SK-N-SH treated with all-trans-retinoic acid at 6 μM for 48 hours (cell line): ENCODE measurements around the gene KRT86.

Experiments used
- ATAC-seq: fragments of 200-7000 bp; cut with Tn5 transposase; 3 replicates; pipeline ENCODE4 v1.9.1; 2020; ENCODE audit warnings: mild to moderate bottlenecking, moderate library complexity
- ARNTL ChIP-seq: fragments of 450-650 bp; formaldehyde crosslinking; IDR thresholded peaks from 2 replicates; pipeline ENCODE4 v1.5.0; 2020; ENCODE audit warnings: low read depth, mild to moderate bottlenecking, moderate library complexity, borderline replicate concordance
- BACH2 ChIP-seq: fragments of 250-450 bp; sonication (Bioruptor Pico); IDR thresholded peaks from 2 replicates; pipeline ENCODE4 v1.9.0; 2021; ENCODE audit warnings: mild to moderate bottlenecking, borderline replicate concordance
- ESRRG ChIP-seq: fragments of 250-450 bp; sonication (Bioruptor Pico); IDR thresholded peaks from 2 replicates; pipeline ENCODE4 v1.6.1; 2021; ENCODE audit warnings: mild to moderate bottlenecking
- GLIS3 ChIP-seq: fragments of 250-450 bp; sonication (Bioruptor Pico); IDR thresholded peaks from 2 replicates; pipeline ENCODE4 v1.5.0; 2020; ENCODE audit warnings: mild to moderate bottlenecking, moderate library complexity
- ISL1 ChIP-seq: fragments of 250-450 bp; sonication (Bioruptor Pico); IDR thresholded peaks from 2 replicates; pipeline ENCODE4 v2.1.2; 2022; ENCODE audit warnings: mild to moderate bottlenecking, moderate library complexity
- OSR1 ChIP-seq: fragments of 250-450 bp; sonication (Bioruptor Pico); IDR thresholded peaks from 2 replicates; pipeline ENCODE4 v1.8.0; 2022; ENCODE audit warnings: moderate library complexity, mild to moderate bottlenecking, inconsistent platforms
- PATZ1 ChIP-seq: fragments of 250-450 bp; sonication (Bioruptor Pico); IDR thresholded peaks from 2 replicates; pipeline ENCODE4 v1.8.0; 2020; ENCODE audit warnings: mild to moderate bottlenecking, moderate library complexity, borderline replicate concordance
- RARB ChIP-seq: fragments of 250-450 bp; sonication (Bioruptor Pico); IDR thresholded peaks from 2 replicates; pipeline ENCODE4 v1.8.0; 2021; ENCODE audit warnings: mild to moderate bottlenecking, moderate library complexity
- SNAI2 ChIP-seq: fragments of 250-450 bp; sonication (Bioruptor Pico); IDR thresholded peaks from 2 replicates; pipeline ENCODE4 v1.5.0; 2020; ENCODE audit warnings: mild to moderate bottlenecking, moderate library complexity
- TCF4 ChIP-seq: fragments of 250-450 bp; sonication (Bioruptor Pico); IDR thresholded peaks from 2 replicates; pipeline ENCODE4 v1.8.0; 2021; ENCODE audit warnings: mild to moderate bottlenecking, moderate library complexity, borderline replicate concordance
- TSHZ2 ChIP-seq: fragments of 250-450 bp; sonication (Bioruptor Pico); IDR thresholded peaks from 2 replicates; pipeline ENCODE4 v1.5.0; 2020; ENCODE audit warnings: mild to moderate bottlenecking, moderate library complexity
- ZC3H10 ChIP-seq: fragments of 250-450 bp; sonication (Bioruptor Pico); IDR thresholded peaks from 2 replicates; pipeline ENCODE4 v1.5.1; 2021; ENCODE audit warnings: mild to moderate bottlenecking, moderate library complexity
- ZFP3 ChIP-seq: fragments of 250-450 bp; sonication (Bioruptor Pico); IDR thresholded peaks from 2 replicates; pipeline ENCODE4 v1.5.0; 2020; ENCODE audit warnings: mild to moderate bottlenecking, moderate library complexity
- ZFP30 ChIP-seq: fragments of 450-650 bp; formaldehyde crosslinking; IDR thresholded peaks from 2 replicates; pipeline ENCODE4 v1.5.0; 2022; ENCODE audit warnings: mild to moderate bottlenecking, moderate library complexity
- ZNF565 ChIP-seq: fragments of 450-650 bp; formaldehyde crosslinking; conservative IDR thresholded peaks from 2 replicates; pipeline ENCODE4 v1.5.0; 2020; ENCODE audit warnings: low read depth, mild to moderate bottlenecking, moderate library complexity
- ZNF8 ChIP-seq: fragments of 450-650 bp; formaldehyde crosslinking; IDR thresholded peaks from 2 replicates; pipeline ENCODE4 v1.5.0; 2020; ENCODE audit warnings: mild to moderate bottlenecking, moderate library complexity
- TF ChIP-seq, protein P1 (sequence below): fragments of 250-450 bp; sonication (Bioruptor Pico); IDR thresholded peaks from 2 replicates; pipeline ENCODE4 v1.5.1; 2021; ENCODE audit warnings: mild to moderate bottlenecking, moderate library complexity
- TF ChIP-seq, protein P2 (sequence below): fragments of 250-450 bp; sonication (Bioruptor Pico); IDR thresholded peaks from 2 replicates; pipeline ENCODE4 v1.5.1; 2020; ENCODE audit warnings: low read depth, mild to moderate bottlenecking, moderate library complexity

KRT86 gene

DNA sequence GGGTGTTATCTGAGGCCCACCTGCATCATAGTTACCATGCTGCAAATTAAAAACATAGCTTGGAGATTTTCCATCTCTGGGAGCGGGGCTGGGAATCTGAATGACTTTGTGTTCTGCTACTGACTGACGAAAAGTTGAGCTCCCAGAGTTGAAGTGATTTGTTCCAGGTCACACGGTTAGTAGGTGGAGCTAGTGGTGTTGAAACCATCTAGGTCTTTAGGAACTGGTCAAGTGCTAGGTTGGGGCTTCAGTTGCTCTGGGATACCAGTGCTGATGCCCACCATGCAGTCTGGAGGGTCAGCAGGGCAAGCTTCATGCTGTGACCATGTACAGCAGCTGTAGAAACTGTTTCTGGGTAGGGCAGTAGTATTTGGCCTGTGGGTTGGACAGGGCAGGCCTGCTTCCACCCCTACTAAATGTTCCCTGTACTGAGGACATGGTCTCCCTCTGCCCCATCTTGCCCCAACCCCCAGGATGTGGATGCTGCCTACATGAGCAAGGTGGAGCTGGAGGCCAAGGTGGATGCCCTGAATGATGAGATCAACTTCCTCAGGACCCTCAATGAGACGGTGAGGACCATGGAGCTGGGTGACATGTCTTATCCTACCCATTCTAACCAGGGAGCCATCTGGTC lies 36.1 kb upstream of the KRT86 start:
- no peak for TF ChIP-seq TCF4 (CRISPR knock-in tag)
- TF ChIP-seq RARB (CRISPR knock-in tag): no peak
- TF ChIP-seq ESRRG (CRISPR knock-in tag): no peak
- TF ChIP-seq BACH2 (CRISPR knock-in tag): no peak
- TF ChIP-seq, protein P1, sequence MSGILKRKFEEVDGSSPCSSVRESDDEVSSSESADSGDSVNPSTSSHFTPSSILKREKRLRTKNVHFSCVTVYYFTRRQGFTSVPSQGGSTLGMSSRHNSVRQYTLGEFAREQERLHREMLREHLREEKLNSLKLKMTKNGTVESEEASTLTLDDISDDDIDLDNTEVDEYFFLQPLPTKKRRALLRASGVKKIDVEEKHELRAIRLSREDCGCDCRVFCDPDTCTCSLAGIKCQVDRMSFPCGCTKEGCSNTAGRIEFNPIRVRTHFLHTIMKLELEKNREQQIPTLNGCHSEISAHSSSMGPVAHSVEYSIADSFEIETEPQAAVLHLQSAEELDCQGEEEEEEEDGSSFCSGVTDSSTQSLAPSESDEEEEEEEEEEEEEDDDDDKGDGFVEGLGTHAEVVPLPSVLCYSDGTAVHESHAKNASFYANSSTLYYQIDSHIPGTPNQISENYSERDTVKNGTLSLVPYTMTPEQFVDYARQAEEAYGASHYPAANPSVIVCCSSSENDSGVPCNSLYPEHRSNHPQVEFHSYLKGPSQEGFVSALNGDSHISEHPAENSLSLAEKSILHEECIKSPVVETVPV (CRISPR knock-in tag): no peak
- TF ChIP-seq GLIS3 (CRISPR knock-in tag): no peak
- no peak for TF ChIP-seq ZFP30 (CRISPR knock-in tag)
- TF ChIP-seq PATZ1: no peak
- no peak for TF ChIP-seq ZNF565 (CRISPR knock-in tag)
- no peak for TF ChIP-seq ZNF8 (CRISPR knock-in tag)
- TF ChIP-seq TSHZ2 (CRISPR knock-in tag): no peak
- no peak for TF ChIP-seq ISL1 (CRISPR knock-in tag)
- no peak for TF ChIP-seq OSR1 (CRISPR knock-in tag)

DNA sequence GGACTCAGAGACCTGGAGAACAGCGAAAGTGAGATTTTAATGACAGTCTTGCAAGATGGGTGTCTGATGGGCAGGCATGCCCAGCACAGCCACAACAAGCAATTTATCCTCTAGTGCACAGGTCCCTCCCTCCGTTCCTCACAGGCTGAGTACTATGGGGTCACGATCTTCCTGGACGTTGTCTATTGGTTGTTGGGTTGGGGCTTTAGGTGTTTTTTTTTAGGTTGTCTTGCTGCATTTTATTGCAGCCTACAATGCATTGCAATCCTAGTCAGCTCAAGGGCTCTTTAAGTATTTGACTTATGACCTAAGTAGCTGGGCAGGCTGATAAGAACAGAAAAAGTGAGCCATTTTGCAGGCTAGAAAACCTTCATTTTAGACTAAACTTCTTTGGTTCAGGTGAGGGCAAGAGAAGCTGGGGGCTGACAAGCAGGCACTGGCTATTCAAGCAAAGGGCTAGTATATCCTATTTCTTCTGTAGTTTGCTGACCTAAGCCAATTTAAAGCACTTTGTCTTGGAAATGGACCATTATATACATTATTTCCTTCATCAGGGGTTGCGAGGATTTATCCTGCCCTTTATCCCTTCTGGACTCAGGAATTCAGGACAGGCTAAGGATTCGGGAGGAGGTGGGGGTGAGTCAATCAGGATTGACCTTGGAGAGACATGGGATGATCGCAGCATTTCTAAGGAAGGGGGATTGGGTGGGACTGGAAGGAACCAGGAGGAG lies 35.4 kb upstream of the KRT86 start:
- no peak for ATAC-seq
- TF ChIP-seq TSHZ2 (CRISPR knock-in tag): no peak
- no peak for TF ChIP-seq ZNF8 (CRISPR knock-in tag)
- no peak for TF ChIP-seq ESRRG (CRISPR knock-in tag)
- TF ChIP-seq SNAI2: no peak
- TF ChIP-seq ARNTL (CRISPR knock-in tag): no peak
- TF ChIP-seq, protein P1 (CRISPR knock-in tag): no peak
- TF ChIP-seq ZC3H10 (CRISPR knock-in tag): no peak
- TF ChIP-seq, protein P2, sequence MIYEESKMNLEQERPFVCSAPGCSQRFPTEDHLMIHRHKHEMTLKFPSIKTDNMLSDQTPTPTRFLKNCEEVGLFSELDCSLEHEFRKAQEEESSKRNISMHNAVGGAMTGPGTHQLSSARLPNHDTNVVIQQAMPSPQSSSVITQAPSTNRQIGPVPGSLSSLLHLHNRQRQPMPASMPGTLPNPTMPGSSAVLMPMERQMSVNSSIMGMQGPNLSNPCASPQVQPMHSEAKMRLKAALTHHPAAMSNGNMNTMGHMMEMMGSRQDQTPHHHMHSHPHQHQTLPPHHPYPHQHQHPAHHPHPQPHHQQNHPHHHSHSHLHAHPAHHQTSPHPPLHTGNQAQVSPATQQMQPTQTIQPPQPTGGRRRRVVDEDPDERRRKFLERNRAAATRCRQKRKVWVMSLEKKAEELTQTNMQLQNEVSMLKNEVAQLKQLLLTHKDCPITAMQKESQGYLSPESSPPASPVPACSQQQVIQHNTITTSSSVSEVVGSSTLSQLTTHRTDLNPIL: no peak
- no peak for TF ChIP-seq ZFP3 (CRISPR knock-in tag)
- TF ChIP-seq ZNF565 (CRISPR knock-in tag): no peak
- TF ChIP-seq TCF4 (CRISPR knock-in tag): no peak

More for the DNA sequence above, 36.1 kb upstream of the KRT86 start:
- ATAC-seq: no peak
